GM21576 (cell line): ENCODE measurements around the gene PTPRT.

Experiments
- ATAC-seq: cut with Tn5 transposase; IDR thresholded peaks from one replicate; pipeline ENCODE4 v1.9.1; 2021; ENCODE audit warnings: mild to moderate bottlenecking, moderate library complexity; ENCODE audit not compliant: unreplicated experiment

Gene PTPRT

GRCh38 chr20:42429761-42430458 is 759.8 kb downstream of the PTPRT start:
- ATAC-seq = no peak

GRCh38 chr20:42419814-42420532 is 769.7 kb downstream of the PTPRT start:
- ATAC-seq = no peak

- ATAC-seq = no peak
These were observed 782.9 kb downstream of the PTPRT start for GRCh38 chr20:42406826-42407225.

GRCh38 chr20:42402455-42402854 is 787.3 kb downstream of the PTPRT start:
- no peak for ATAC-seq

- no peak for ATAC-seq
These were observed 788.1 kb downstream of the PTPRT start for GRCh38 chr20:42401613-42402012.

GRCh38 chr20:42399802-42400201 is 789.9 kb downstream of the PTPRT start:
- no peak for ATAC-seq

GRCh38 chr20:42392442-42392841 is 797.3 kb downstream of the PTPRT start:
- ATAC-seq = no peak

- no peak for ATAC-seq
These were observed 797.9 kb downstream of the PTPRT start for GRCh38 chr20:42391807-42392206.

- no peak for ATAC-seq
These were observed 809.4 kb downstream of the PTPRT start for GRCh38 chr20:42380287-42380686.

GRCh38 chr20:42379385-42379784 is 810.3 kb downstream of the PTPRT start:
- no peak for ATAC-seq

- no peak for ATAC-seq
These were observed 810.9 kb downstream of the PTPRT start for GRCh38 chr20:42378826-42379225.

GRCh38 chr20:42376131-42376530 is 813.6 kb downstream of the PTPRT start:
- no peak for ATAC-seq

GRCh38 chr20:42373049-42373448 is 816.7 kb downstream of the PTPRT start:
- no peak for ATAC-seq

- no peak for ATAC-seq
These were observed 819.6 kb downstream of the PTPRT start for GRCh38 chr20:42370075-42370474.

- no peak for ATAC-seq
These were observed 820.8 kb downstream of the PTPRT start for GRCh38 chr20:42368910-42369309.

- ATAC-seq = no peak
These were observed 823.1 kb downstream of the PTPRT start for GRCh38 chr20:42366626-42367025.

- ATAC-seq = no peak
These were observed 825.3 kb downstream of the PTPRT start for GRCh38 chr20:42364446-42364845.

GRCh38 chr20:42361402-42361970 is 828.2 kb downstream of the PTPRT start:
- no peak for ATAC-seq

GRCh38 chr20:42360621-42361020 is 829.1 kb downstream of the PTPRT start:
- ATAC-seq = no peak

- no peak for ATAC-seq
These were observed 830.1 kb downstream of the PTPRT start for GRCh38 chr20:42359617-42360016.

- no peak for ATAC-seq
These were observed 837.6 kb downstream of the PTPRT start for GRCh38 chr20:42352096-42352495.

GRCh38 chr20:42350521-42350920 is 839.2 kb downstream of the PTPRT start:
- ATAC-seq = no peak
